Left hindlimb (tissue), 1 donor: ENCODE data around the gene CREBBP.

ENCODE experiments used
- DNase-seq: peaks from one replicate; pipeline ENCODE4 v3.0.0-alpha.2; 2018

CREBBP gene

DNA sequence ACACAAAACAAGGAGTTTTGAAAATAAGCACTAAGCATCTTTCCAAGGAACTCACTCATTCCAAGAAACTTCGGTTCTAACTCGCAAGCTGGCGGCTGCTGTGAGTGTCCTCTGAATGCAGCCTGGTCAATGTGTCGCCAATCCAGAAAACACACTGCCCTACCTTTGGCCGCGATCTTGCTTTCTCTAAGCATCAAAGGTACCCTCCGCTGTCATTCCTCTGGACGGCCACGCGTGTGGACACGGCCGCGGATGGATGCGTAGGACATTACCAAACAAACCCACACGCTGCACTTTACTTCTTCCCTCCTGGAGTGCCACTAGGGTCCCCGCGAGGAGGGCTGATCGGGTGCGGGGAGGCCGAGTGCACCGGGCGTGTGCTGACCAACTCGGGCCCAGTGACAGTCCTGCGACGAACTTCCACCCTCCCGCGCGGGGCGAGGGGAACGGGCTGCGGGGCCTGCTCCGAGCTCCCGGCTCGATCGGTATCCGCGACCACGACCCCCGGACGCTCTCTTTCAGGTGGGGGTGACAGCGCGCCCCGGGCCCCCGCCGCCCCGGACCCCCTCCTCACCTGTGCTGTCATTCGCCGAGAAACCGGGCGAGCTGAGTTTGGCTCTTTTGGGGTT is 1.1 kb downstream of the CREBBP start:
- no peak for DNase-seq

DNA sequence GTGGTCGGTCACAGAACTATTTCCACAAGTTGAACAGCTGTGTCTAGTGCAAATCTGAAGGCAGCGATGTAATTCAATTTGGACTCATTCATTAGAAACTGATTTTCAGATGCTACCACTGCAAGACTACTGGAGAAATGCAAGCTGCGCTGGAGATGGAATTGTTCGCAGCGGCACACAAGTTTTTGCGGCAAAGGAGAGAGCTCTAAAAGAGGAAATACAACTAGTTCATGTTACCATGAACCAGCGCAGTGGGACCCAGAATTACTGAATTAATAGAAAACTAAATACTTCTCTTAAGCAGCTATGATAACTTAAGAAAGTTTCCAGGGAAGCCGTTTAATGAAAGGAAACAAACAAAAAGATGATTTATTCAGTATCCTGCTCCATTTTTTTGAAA is 1.9 kb downstream of the CREBBP start:
- DNase-seq, result no peak

DNA sequence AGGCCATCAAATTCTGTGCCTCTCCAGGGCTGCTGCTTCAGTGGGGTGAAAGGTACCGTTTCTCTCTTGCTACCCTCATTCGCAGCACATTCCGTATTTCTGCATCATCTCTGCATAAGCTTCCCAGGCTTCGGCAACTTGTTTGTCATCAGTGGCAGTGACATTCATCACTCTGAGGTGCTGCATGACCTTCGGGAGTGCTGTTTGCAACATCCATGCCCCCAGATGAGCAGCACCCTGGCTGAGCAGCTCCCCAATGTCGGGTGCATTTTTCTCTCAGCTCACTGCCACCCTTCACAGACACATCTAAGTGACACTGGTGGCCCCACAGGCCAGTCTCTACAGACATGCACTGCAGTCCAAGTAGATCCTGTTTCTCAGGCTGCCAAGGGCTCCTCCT is 3.8 kb downstream of the CREBBP start:
- DNase-seq, result no peak

- no peak for DNase-seq
These were observed 4.4 kb downstream of the CREBBP start for GRCh38 chr16:3876160-3876559.

GRCh38 chr16:3874794-3875692 is 5.5 kb downstream of the CREBBP start:
- DNase-seq, result no peak

DNA sequence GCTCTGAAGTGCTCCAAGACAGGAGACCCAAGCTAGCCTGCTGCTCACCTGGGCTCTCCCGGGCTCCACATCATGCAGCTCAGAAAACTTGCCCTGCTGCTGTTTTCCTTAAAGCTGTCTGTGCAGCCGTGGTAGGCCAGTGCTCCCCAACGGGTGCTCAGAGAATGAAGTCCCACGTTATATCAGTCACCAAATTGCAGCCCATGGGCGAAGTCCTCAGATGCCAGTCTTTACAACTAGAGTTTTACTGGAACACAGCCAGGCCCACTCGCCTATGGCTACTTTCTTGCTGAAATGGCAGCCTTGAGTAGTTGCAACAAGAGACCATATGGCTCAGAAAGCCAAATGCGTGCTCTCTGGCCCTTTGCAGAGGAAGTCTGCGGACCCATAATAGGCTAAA is 6.3 kb downstream of the CREBBP start:
- no peak for DNase-seq

GRCh38 chr16:3873482-3874173 is 6.9 kb downstream of the CREBBP start:
- DNase-seq, result no peak

GRCh38 chr16:3872216-3872895 is 8.2 kb downstream of the CREBBP start:
- DNase-seq, result no peak

DNA sequence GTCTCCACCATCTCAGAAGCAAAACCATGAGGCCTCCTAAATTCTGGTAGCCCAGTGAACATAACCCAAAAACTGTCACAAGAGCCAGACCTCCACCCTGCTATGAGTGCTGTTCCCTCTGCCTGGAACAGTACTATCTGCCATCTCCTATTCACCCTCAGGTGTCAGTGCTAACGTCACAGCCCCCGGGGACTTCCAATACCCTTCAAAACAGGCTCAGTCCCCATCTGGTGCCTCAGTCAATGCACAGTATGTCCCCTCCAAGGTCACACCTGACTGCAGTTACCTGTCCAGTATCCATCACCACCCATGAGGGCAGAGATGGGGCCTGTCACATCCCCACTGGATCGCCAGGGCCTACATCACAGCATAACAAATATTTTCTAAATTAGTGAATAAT is 11.5 kb downstream of the CREBBP start:
- no peak for DNase-seq

DNA sequence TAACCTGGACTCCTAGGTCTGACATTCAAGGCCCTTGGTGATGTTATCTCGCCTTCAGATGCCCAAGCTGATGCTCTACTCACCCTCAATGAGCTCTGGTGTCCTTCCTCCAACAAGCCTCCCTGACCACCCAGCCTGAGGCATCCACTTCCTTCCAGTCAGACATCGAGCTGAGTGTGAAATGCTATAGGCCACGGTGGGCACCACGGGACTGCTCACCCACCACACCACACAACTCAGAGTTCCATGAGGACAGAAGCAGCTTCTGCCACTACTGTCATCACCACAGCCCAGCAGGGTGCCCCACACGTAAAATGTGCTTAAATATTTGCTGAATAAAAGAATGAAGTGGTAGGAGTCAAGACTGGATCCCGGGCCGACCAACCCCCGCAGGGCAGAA is 12.0 kb downstream of the CREBBP start:
- no peak for DNase-seq

DNA sequence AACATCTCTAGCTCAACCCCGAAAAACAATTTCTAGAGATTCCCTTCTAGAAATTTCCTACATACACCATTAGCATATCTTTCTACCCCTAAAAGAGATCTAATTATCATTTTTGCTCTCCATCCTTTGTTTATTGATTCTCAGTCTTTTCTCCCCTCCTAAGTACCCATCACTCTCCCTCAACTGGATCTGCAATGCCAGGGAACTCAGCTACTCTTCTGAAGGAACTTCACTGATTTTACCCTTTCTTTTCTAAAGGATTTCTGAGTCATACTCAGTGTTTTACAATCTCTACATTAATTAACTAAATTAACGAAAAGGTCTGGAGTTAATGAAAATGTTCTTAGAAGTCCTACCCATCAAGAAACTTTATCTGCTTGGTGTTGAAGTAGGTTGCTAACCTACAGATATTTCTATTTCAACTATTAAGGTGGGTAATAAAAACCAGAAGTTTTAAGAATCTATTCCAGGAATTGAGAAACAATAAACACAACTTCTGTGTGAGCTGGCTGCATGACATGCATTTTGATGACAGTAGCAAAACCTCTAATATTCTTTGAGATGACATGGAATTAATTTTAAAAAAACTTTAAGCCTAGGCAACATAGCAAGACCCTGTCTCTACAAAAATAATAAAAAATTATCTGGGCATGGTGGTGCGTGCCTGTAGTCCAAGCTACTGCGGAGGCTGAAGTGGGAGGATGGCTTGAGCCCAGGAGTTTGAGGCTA is 13.6 kb downstream of the CREBBP start:
- no peak for DNase-seq

- no peak for DNase-seq
These were observed 15.3 kb downstream of the CREBBP start for GRCh38 chr16:3865241-3865640.

DNA sequence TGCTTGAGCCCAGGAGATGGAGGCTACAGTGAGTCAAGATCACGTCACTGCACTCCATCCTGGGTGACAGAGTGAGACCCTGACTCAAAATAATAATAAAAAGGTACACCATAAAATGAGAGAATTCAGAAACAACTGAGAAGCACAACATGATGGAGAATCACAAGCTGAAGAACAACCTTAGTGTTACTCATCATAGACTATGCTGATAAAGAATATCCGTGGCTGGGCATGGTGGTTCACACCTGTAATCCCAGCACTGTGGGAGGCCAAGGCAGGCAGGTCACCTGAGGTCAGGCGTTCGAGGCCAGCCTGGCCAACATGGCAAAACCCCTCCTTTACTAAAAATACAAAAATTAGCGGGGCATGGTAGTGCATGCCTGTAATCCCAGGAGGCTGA is 16.0 kb downstream of the CREBBP start:
- DNase-seq, result no peak

DNA sequence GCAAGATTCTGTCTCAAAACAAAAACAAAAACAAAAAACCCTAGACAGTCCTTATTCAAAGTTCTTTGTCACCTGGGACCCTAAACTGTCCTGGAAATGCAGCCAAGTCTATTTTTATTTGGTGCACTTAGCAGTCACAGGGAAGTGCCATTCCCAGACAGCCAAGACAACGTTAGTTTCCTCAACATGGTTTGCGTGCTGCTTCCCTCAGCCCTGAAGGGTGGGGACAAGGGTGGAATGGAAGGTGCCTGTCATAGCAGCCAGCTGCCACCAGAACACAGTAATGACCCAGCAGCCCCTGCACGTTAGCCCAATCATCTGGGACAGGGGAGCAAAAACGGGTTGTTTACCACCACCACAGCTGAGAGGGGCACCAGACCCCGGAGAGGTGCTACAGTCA is 16.9 kb downstream of the CREBBP start:
- DNase-seq, result no peak

DNA sequence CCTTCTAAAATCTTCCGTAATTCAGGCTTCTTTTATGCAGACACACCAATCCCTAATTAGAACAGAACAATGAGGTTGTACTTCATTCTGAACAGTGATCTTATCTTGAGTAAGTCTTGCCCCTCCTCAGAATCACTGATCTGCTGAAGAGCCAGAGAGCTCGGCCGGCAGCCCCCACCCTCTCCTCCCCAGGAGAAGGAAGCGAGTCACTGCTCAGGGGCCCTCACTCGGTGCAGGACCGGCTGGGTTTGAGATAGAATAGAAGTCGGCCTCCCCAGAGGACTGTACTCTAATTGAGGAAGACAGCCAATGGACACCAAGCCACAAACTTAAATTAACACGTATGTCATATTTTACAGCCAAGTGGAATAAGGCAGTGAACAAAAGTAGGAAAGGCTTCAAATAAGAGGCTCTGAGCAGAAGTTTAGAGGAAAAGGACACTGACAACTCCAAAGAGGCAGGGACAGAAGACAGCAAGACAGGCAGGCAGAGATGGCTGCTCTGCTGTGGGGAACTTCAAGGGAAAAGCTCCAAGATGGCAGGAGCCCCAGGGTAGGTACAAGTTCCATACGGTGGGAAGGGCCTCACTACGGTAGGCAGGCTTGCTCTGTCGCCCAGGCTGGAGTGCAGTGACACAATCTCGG is 18.6 kb downstream of the CREBBP start:
- no peak for DNase-seq

- DNase-seq, result no peak
These were observed 20.6 kb downstream of the CREBBP start for GRCh38 chr16:3859889-3860288.

- DNase-seq, result no peak
These were observed 21.7 kb downstream of the CREBBP start for GRCh38 chr16:3858801-3859200.

DNA sequence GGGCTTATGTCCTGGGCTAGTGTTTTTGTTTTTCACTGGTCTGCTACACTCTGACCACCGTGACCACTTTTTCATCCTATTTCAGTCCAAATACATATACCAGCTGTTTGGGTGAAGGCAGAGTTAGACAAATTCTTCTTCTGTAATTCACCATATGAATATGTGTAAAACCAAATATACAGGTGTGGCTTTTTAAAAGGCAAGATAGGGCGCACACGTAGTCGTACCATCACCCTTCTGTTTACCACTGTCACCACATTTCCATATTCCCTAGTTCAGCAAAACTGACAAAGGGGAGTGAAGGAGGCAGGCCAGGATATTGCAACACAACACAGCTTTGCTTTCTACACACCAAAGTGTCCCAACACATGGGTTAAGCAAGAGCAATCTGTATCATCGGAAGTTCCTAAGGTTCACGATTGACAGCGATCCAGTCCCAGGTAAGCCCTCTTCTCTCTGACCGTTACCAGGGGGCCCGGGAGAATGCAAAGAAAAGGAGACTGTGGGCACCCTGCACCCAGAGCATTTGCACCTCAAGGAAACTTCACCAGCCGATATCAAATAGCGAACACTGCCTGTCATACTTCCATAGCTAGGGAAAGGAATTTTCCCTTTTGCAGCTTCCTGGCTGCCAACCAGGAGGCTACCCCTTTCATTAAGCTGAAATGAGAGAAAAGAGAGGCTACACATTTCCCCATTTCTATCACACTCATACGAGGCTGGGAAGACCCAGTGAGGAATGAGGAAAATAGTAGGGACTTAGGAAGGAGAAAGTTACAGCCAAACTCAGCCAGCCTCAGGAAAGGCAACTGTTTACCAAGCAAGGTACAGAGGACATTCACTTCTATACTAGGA is 23.1 kb downstream of the CREBBP start:
- no peak for DNase-seq

GRCh38 chr16:3856367-3857141 is 24.0 kb downstream of the CREBBP start:
- no peak for DNase-seq
